ENCODE results near the gene HTR3D.

Gene HTR3D

GRCh38 chr3:183991403-183991802, 40.1 kb upstream of the HTR3D start:
- no peak overlapping the region for H3K4me2 ChIP-seq (ENCODE audit: low read length)
- no peaks in the 10 kb centered on the region for H3K9me2 ChIP-seq (replicated peaks; ENCODE audit: control insufficient read depth, low read length)
- H3K27ac ChIP-seq (ENCODE audit: low read depth, low read length): no peak overlapping the region

GRCh38 chr3:184001761-184002160, 29.8 kb upstream of the HTR3D start:
- H3K79me2 ChIP-seq (ENCODE audit: control insufficient read depth, low read length): no peaks in the 10 kb centered on the region
- H3K4me1 ChIP-seq (ENCODE audit: control insufficient read depth, low read length): peaks cover 11% of the 10 kb centered on the region
- H3K9me3 ChIP-seq (ENCODE audit: control insufficient read depth, insufficient read depth, low read length): no peaks in the 10 kb centered on the region
- no peaks in the 10 kb centered on the region for H3K36me3 ChIP-seq (ENCODE audit: control insufficient read depth, low read length)
- no peak overlapping the region for H3K4me3 ChIP-seq (ENCODE audit: low read length)
- no peaks in the 10 kb centered on the region for H3K27me3 ChIP-seq (ENCODE audit: control insufficient read depth, low read length)
- H3K4me2 ChIP-seq (ENCODE audit: low read length): no peak overlapping the region
- no peak for TF ChIP-seq CTCF (IDR thresholded peaks at IDR 0.05; ENCODE audit: low read depth, low read length, poor library complexity, severe bottlenecking)
- no peak for TF ChIP-seq EZH2phosphoT487 (IDR thresholded peaks at IDR 0.05; ENCODE audit: borderline replicate concordance, low read length)
- H3F3A ChIP-seq (ENCODE audit: control insufficient read depth, insufficient read depth): no peaks in the 10 kb centered on the region
- no peak overlapping the region for H3K27ac ChIP-seq (ENCODE audit: low read depth, low read length)
- no peaks in the 10 kb centered on the region for H3K9me2 ChIP-seq (replicated peaks; ENCODE audit: control insufficient read depth, low read length)
- H4K20me1 ChIP-seq (ENCODE audit: control insufficient read depth, insufficient read depth, low read depth, low read length): no peaks in the 10 kb centered on the region

More at GRCh38 chr3:183991403-183991802, 40.1 kb upstream of the HTR3D start:
- TF ChIP-seq CTCF (IDR thresholded peaks at IDR 0.05; ENCODE audit: low read depth, low read length, poor library complexity, severe bottlenecking): no peak
- TF ChIP-seq EZH2phosphoT487 (IDR thresholded peaks at IDR 0.05; ENCODE audit: borderline replicate concordance, low read length): no peak
- Histone ChIP-seq H3F3A (ENCODE audit: control insufficient read depth, insufficient read depth) (no peaks in the 10 kb centered on the region), H3K4me1 (ENCODE audit: control insufficient read depth, low read length) (no peaks in the 10 kb centered on the region), H3K36me3 (ENCODE audit: control insufficient read depth, low read length) (0 out of 2 replicates have a peak, but pooled peaks cover 3% of the 10 kb centered on the region), H3K9me3 (ENCODE audit: control insufficient read depth, insufficient read depth, low read length) (no peaks in the 10 kb centered on the region), H4K20me1 (ENCODE audit: control insufficient read depth, insufficient read depth, low read depth, low read length) (no peaks in the 10 kb centered on the region), H3K27me3 (ENCODE audit: control insufficient read depth, low read length) (no peaks in the 10 kb centered on the region), H3K79me2 (ENCODE audit: control insufficient read depth, low read length) (no peaks in the 10 kb centered on the region), H3K4me3 (ENCODE audit: low read length) (no peak overlapping the region)

- Histone ChIP-seq H3K79me2 (ENCODE audit: control insufficient read depth, low read length) (no peaks in the 10 kb centered on the region), H3K9me3 (ENCODE audit: control insufficient read depth, insufficient read depth, low read length) (no peaks in the 10 kb centered on the region), H3K4me3 (ENCODE audit: low read length) (no peak overlapping the region), H4K20me1 (ENCODE audit: control insufficient read depth, insufficient read depth, low read depth, low read length) (no peaks in the 10 kb centered on the region), H3K27ac (ENCODE audit: low read depth, low read length) (no peak overlapping the region), H3K27me3 (ENCODE audit: control insufficient read depth, low read length) (no peaks in the 10 kb centered on the region), H3K9me2 (replicated peaks; ENCODE audit: control insufficient read depth, low read length) (no peaks in the 10 kb centered on the region), H3F3A (ENCODE audit: control insufficient read depth, insufficient read depth) (no peaks in the 10 kb centered on the region), H3K4me1 (ENCODE audit: control insufficient read depth, low read length) (peaks cover 18% of the 10 kb centered on the region), H3K4me2 (ENCODE audit: low read length) (no peak overlapping the region), H3K36me3 (ENCODE audit: control insufficient read depth, low read length) (no peaks in the 10 kb centered on the region)
- TF ChIP-seq CTCF (IDR thresholded peaks at IDR 0.05; ENCODE audit: low read depth, low read length, poor library complexity, severe bottlenecking): no peak
- TF ChIP-seq EZH2phosphoT487 (IDR thresholded peaks at IDR 0.05; ENCODE audit: borderline replicate concordance, low read length): no peak
Measured at GRCh38 chr3:184002469-184002868, 29.1 kb upstream of the HTR3D start.
